ENCODE data around the gene SEMA5B.

SEMA5B gene

GRCh38 chr3:122993124-122993978 is 34.2 kb downstream of the SEMA5B start:
- no peak for DNase-seq (ENCODE audit: extremely low spot score)
- CTCF ChIA-PET: no interaction called here
- POLR2A ChIA-PET: no interaction called here

DNA sequence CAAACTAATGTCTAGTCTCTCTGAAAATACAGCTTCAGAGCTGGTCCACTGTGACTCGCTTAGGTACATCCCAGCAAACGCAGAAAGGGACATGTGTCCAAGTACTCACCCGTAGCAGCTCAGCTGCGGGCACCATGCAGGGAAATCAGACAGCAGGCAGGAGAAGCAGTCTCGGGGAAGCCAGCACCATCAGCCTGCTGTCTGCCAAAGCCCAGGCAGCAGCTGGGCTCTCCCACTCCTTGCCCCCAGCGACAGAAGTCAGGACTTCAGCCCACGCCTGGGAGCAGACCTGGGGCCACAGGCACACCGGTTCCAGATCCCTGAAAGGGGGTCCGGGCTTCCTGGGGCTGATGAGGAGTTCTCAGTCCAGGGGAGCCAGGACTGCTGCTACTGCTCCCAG is 34.9 kb downstream of the SEMA5B start:
- no peak for TF ChIP-seq LEF1 (IDR thresholded peaks at IDR 0.05; ENCODE audit: borderline replicate concordance)
- TF ChIP-seq SUZ12 (IDR thresholded peaks at IDR 0.05): no peak
- no peak for TF ChIP-seq ELF4 (IDR thresholded peaks at IDR 0.05)
- no peak for TF ChIP-seq FOXA1 (IDR thresholded peaks at IDR 0.05)
- no peak for TF ChIP-seq L3MBTL2 (conservative IDR thresholded peaks at IDR 0.05)
- TF ChIP-seq FOXM1 (IDR thresholded peaks at IDR 0.05; ENCODE audit: borderline replicate concordance): no peak
- TF ChIP-seq SP1 (IDR thresholded peaks at IDR 0.05): no peak
- TF ChIP-seq CTBP1 (IDR thresholded peaks at IDR 0.05; ENCODE audit: borderline replicate concordance): no peak
- TF ChIP-seq FOXK2 (IDR thresholded peaks at IDR 0.05): no peak
- no peak for TF ChIP-seq ZNF384 (IDR thresholded peaks at IDR 0.05)
- no peak for TF ChIP-seq ARNT (IDR thresholded peaks at IDR 0.05)
- TF ChIP-seq HDGF (IDR thresholded peaks at IDR 0.05; ENCODE audit: borderline replicate concordance): no peak
- DNase-seq (ENCODE audit: extremely low spot score): no peak
- ChIA-PET POLR2A (no interaction called here), CTCF (no interaction called here)

More at GRCh38 chr3:122993124-122993978, 34.2 kb downstream of the SEMA5B start:
- TF ChIP-seq TARDBP (IDR thresholded peaks at IDR 0.05) (no peak), CTBP1 (IDR thresholded peaks at IDR 0.05; ENCODE audit: borderline replicate concordance) (no peak), FOXM1 (IDR thresholded peaks at IDR 0.05; ENCODE audit: borderline replicate concordance) (no peak), ELF4 (IDR thresholded peaks at IDR 0.05) (no peak), FOXK2 (IDR thresholded peaks at IDR 0.05) (no peak)
- TF ChIP-seq, protein P1, sequence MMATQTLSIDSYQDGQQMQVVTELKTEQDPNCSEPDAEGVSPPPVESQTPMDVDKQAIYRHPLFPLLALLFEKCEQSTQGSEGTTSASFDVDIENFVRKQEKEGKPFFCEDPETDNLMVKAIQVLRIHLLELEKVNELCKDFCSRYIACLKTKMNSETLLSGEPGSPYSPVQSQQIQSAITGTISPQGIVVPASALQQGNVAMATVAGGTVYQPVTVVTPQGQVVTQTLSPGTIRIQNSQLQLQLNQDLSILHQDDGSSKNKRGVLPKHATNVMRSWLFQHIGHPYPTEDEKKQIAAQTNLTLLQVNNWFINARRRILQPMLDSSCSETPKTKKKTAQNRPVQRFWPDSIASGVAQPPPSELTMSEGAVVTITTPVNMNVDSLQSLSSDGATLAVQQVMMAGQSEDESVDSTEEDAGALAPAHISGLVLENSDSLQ (IDR thresholded peaks at IDR 0.05): no peak

DNA sequence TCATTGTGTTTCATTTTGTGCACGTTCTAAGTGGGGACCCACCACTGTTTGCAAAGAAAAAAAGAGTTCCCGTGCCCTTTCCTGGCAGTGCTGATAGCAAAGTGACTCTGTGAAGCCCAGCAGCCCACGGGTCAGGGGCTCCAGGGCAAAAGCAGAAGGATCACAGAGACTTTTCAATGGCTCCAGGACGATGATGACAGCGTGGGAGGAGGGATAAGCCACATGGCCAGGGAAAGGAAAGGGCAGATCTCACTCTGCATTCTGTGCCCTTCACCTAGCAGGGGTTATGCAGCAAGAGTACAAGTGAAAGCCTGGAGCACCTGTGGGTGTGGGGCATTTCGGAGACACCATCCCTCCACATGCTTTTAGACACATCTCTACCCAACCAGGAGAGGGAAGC is 35.4 kb downstream of the SEMA5B start:
- ChIA-PET CTCF (no interaction called here), POLR2A (no interaction called here)
- TF ChIP-seq TARDBP (IDR thresholded peaks at IDR 0.05): no peak
- no peak for TF ChIP-seq FOXM1 (IDR thresholded peaks at IDR 0.05; ENCODE audit: borderline replicate concordance)
- TF ChIP-seq CTBP1 (IDR thresholded peaks at IDR 0.05; ENCODE audit: borderline replicate concordance): no peak
- TF ChIP-seq NFRKB (IDR thresholded peaks at IDR 0.05): no peak
- no peak for TF ChIP-seq SP1 (IDR thresholded peaks at IDR 0.05)
- TF ChIP-seq FOXK2 (IDR thresholded peaks at IDR 0.05): no peak
- no peak for TF ChIP-seq HDGF (IDR thresholded peaks at IDR 0.05; ENCODE audit: borderline replicate concordance)
- no peak for TF ChIP-seq ELF4 (IDR thresholded peaks at IDR 0.05)
- TF ChIP-seq SUZ12 (IDR thresholded peaks at IDR 0.05): no peak
- DNase-seq (ENCODE audit: extremely low spot score): no peak

DNA sequence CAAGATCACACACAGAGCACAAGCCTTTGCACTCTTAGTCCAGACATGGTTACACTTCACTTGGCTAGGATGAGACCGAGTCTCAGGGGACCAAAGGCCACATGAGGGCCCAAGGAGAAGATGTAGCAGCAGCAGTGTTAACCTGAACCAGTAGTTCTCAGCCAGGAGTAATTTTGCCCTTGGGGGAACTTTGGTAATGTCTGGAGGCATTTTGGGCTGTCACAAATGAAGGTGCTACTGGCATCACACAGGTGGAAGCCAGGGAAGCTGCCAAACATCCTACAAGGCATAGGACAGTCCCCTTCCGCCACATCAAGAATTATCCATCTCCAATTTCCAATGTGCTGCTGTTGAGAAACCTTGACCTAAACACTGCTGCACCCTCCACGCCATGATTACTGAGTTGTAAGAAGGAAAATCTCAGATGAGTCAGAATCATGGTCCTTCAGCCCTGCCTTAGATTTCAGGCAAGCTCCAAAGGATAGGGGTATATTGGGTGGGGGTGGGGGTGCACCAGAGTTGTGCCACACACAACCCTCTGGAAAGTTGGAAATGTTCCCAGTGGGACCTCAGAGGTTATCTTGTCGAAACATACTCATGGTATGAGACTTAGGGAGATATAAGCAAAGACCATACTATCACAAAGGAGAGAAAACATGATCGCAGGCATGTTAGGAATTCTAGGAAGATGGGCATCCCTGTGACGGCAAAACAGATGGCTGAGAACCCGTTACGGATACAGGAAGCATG is 36.2 kb downstream of the SEMA5B start:
- POLR2A ChIA-PET: no interaction called here
- TF ChIP-seq ZNF384 (IDR thresholded peaks at IDR 0.05) (no peak), BHLHE40 (IDR thresholded peaks at IDR 0.05; ENCODE audit: borderline replicate concordance) (no peak), FOXA1 (IDR thresholded peaks at IDR 0.05) (no peak), SP1 (IDR thresholded peaks at IDR 0.05) (no peak), SUZ12 (IDR thresholded peaks at IDR 0.05) (no peak), TARDBP (IDR thresholded peaks at IDR 0.05) (no peak), HDGF (IDR thresholded peaks at IDR 0.05; ENCODE audit: borderline replicate concordance) (no peak), NFRKB (IDR thresholded peaks at IDR 0.05) (no peak), L3MBTL2 (conservative IDR thresholded peaks at IDR 0.05) (no peak), LEF1 (IDR thresholded peaks at IDR 0.05; ENCODE audit: borderline replicate concordance) (no peak), FOXK2 (IDR thresholded peaks at IDR 0.05) (no peak), ARNT (IDR thresholded peaks at IDR 0.05) (no peak), CTBP1 (IDR thresholded peaks at IDR 0.05; ENCODE audit: borderline replicate concordance) (no peak), FOXM1 (IDR thresholded peaks at IDR 0.05; ENCODE audit: borderline replicate concordance) (no peak), ELF4 (IDR thresholded peaks at IDR 0.05) (no peak)
- TF ChIP-seq, protein P1 (IDR thresholded peaks at IDR 0.05): no peak
- CTCF ChIA-PET: no interaction called here
- no peak for DNase-seq (ENCODE audit: extremely low spot score)

DNA sequence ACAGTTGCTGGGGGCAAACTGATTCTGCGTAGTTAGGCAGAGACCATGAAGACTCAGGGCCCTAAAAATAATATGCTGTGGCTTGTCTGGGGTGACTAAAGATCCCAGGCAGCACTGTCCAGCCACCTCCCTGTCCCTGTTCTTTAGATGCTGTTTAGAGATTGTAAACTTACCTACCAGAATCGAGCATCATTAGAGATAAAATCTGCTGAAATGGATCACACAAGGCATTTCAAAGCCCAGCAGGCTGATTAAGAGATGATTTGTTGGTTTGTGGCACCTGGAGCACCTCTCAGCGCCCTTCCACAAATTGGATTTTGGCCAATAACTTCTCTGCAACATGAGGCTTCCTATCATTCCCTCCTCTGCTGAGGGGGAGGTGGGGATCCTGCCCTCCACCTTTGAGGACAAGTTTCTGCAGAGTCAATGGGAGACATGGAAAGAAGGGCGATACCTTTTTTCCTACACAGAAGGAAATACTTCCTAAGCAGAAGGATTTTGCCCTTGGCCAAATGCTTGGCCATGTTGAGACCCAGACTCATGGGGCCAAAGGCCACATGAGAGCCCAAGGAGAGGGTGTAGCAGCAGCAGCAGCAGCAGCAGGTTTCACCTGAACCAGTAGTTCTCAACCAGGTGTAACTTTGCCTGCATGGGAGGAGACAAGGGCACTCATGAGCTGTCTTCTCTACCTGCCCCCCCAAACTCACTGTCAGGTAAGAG is 37.5 kb downstream of the SEMA5B start:
- TF ChIP-seq, protein P1 (IDR thresholded peaks at IDR 0.05): no peak
- no peak for DNase-seq (ENCODE audit: extremely low spot score)
- ChIA-PET POLR2A (no interaction called here), CTCF (no interaction called here)

GRCh38 chr3:122988508-122988907 is 39.1 kb downstream of the SEMA5B start:
- DNase-seq (ENCODE audit: extremely low spot score): no peak
- CTCF ChIA-PET: no interaction called here
- POLR2A ChIA-PET: interaction anchor here (1.0 kb wide), 1 partner anchor 213 kb away, joined by 3 read pairs; the partner anchor contains the start of gene SEC22A
- TF ChIP-seq L3MBTL2 (conservative IDR thresholded peaks at IDR 0.05) (no peak), FOXA1 (IDR thresholded peaks at IDR 0.05) (no peak), SUZ12 (IDR thresholded peaks at IDR 0.05) (no peak), LEF1 (IDR thresholded peaks at IDR 0.05; ENCODE audit: borderline replicate concordance) (no peak)

All from HEK293T (cell line).